Ectodermal cell (in vitro differentiated cells): ENCODE measurements around the gene ARL2BP.
A peak's percentile ranks its signal among the peaks of the same experiment; 100 is the strongest.

Experiments used
- H3K27ac ChIP-seq: 2 replicates; pipeline ENCODE4 v1.7.0; 2013; ENCODE audit warnings: mild to moderate bottlenecking, low read depth, low read length; ENCODE audit not compliant: insufficient read depth, poor library complexity, severe bottlenecking
- H3K27me3 ChIP-seq: 2 replicates; pipeline ENCODE4 v1.7.0; 2013; ENCODE audit warnings: mild to moderate bottlenecking, low read length; ENCODE audit not compliant: insufficient read depth, control insufficient read depth, poor library complexity, severe bottlenecking
- H3K36me3 ChIP-seq: one replicate; pipeline ENCODE4 v1.7.0; 2013; ENCODE audit warnings: low read length; ENCODE audit not compliant: control insufficient read depth, insufficient read depth
- H3K4me1 ChIP-seq: one replicate; pipeline ENCODE4 v1.7.0; 2013; ENCODE audit warnings: low read length; ENCODE audit not compliant: control insufficient read depth, insufficient read depth
- H3K4me3 ChIP-seq: 2 replicates; pipeline ENCODE4 v1.7.0; 2013; ENCODE audit warnings: low read depth, low read length, control low read depth; ENCODE audit not compliant: insufficient read depth
- H3K9me3 ChIP-seq: 2 replicates; pipeline ENCODE4 v1.7.0; 2013; ENCODE audit warnings: mild to moderate bottlenecking, low read length, moderate library complexity; ENCODE audit not compliant: control insufficient read depth
- WGBS, 2 experiments: methylation state at CpG; one replicate each; pipeline ENCODE4 v1.1.7; 2013; ENCODE audit warnings: missing lambda C conversion rate in 2 of 2; 5-methylcytosine and 5-hydroxymethylcytosine counted together

Gene ARL2BP

DNA sequence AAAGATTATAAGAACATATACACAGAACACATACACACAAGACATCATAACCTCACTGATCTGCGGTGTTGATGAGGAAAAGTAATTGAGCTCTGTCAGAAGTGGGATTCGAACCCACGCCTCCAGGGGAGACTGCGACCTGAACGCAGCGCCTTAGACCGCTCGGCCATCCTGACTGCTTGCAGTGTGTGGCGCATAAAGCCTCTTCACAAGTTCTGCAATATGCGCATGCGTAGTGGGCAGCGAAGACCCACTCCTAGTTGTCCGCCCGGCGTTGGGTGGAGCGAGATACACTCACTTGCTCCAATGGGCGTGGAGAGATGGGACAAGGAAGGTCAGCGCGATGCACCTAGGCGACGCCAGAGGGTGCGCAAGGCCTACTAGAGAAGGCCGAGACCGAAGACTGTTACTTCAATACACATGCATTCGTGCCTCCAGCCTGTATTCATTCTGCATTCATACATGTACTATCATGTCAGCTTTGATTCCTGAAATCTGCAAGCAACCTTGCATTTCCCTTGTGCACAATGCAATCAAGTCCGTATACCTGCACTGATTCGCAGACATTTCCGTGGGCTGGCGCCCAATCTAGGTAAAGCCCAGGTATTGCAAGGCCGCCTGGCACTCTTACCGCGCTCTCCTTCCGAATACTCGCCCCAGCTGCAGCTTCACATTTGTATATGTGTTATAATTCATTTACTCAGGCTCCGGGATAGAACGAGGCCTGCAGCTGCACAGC, 55.5 kb downstream of the ARL2BP start:
- Histone ChIP-seq H3K4me1 (peaks cover 6% of the 10 kb centered on the region), H3K27ac (peak overlapping the region; percentile 82), H3K4me3 (peak overlapping the region; percentile 69), H3K9me3 (no peaks in the 10 kb centered on the region), H3K27me3 (peaks cover 7% of the 10 kb centered on the region), H3K36me3 (no peaks in the 10 kb centered on the region)
- 8 to 9% methylated on average over 36 of the region's 36 CpGs for WGBS, 2 experiments

GRCh38 chr16:57301126-57301817, 56.2 kb downstream of the ARL2BP start:
- H3K27me3 ChIP-seq, result peaks cover 7% of the 10 kb centered on the region
- WGBS, 2 experiments, result 60 to 66% methylated on average over 19 of the region's 19 CpGs
- peak overlapping the region; percentile 36 for H3K4me3 ChIP-seq
- H3K9me3 ChIP-seq, result no peaks in the 10 kb centered on the region
- H3K27ac ChIP-seq, result no peak overlapping the region
- H3K36me3 ChIP-seq, result no peaks in the 10 kb centered on the region
- peaks cover 6% of the 10 kb centered on the region for H3K4me1 ChIP-seq
